SK-N-SH (cell line): ENCODE results near the gene MLXIP. TPM values are rescaled to one million over a fixed set of nuclear protein-coding genes. Genes with fewer than 3 reads are reported as not detected.

ENCODE experiments used
- CTCF ChIA-PET: fragments of 300-600, 350-600 bp; formaldehyde crosslinking; extraction: SDS; loops from one replicate; lab custom pipeline; 2021; lab: Yijun Ruan, JAX
- POLR2A ChIA-PET: fragments of 350-600 bp; sonication (Branson Sonifier 250); formaldehyde crosslinking; extraction: SDS; loops from one replicate; lab custom pipeline; 2020; ENCODE audit warnings: antibody characterized with exemption, inconsistent platforms; lab: Yijun Ruan, JAX
- DNase-seq: peaks from one replicate; pipeline ENCODE4 v3.0.0; 2012
- H2AFZ ChIP-seq: fragments of 200-600 bp; sonication (generic); 2 replicates; pipeline ENCODE4 v1.8.1; 2016; ENCODE audit warnings: antibody characterized with exemption, mild to moderate bottlenecking, low read depth
- H3F3A ChIP-seq: fragments of 200-600 bp; sonication (generic); replicated peaks from 2 replicates; pipeline ENCODE3; 2016; ENCODE audit warnings: antibody characterized with exemption, mild to moderate bottlenecking; ENCODE audit not compliant: insufficient read depth
- H3K27ac ChIP-seq, 2 experiments: fragments of 200-500 bp in 1 of 2; fragments of 200-600 bp in 1 of 2; sonication (Bioruptor generic) in 1 of 2; sonication (generic), shearing (Covaris generic) in 1 of 2; 2 replicates each; pipeline versions ENCODE4 v1.5.1 to v1.6.1; 2014 to 2016; ENCODE audit warnings: low read depth in 2 of 2, inconsistent platforms in 1 of 2, low read length in 1 of 2, mild to moderate bottlenecking in 1 of 2, mixed read lengths in 1 of 2
- H3K27me3 ChIP-seq: fragments of 200-600 bp; sonication (generic), shearing (Covaris generic); 2 replicates; pipeline ENCODE4 v1.6.1; 2016; ENCODE audit warnings: mixed run types; ENCODE audit not compliant: insufficient read depth
- H3K36me3 ChIP-seq, 2 experiments: fragments of 200-500 bp in 1 of 2; fragments of 200-600 bp in 1 of 2; sonication (Bioruptor generic) in 1 of 2; sonication (generic) in 1 of 2; replicated peaks in 1 of 2; 2 replicates each; pipeline versions ENCODE3 to v1.5.1; 2014 to 2016; ENCODE audit warnings: low read length in 1 of 2, mild to moderate bottlenecking in 1 of 2; ENCODE audit not compliant: insufficient read depth in 2 of 2, control insufficient read depth in 1 of 2
- H3K4me1 ChIP-seq, 2 experiments: fragments of 200-500 bp in 1 of 2; fragments of 200-600 bp in 1 of 2; sonication (Bioruptor generic) in 1 of 2; sonication (generic), shearing (Covaris generic) in 1 of 2; 2 replicates each; pipeline versions ENCODE4 v1.5.1 to v1.6.1; 2014 to 2016; ENCODE audit warnings: low read depth in 1 of 2, low read length in 1 of 2, mixed run types in 1 of 2; ENCODE audit not compliant: insufficient read depth in 2 of 2, control insufficient read depth in 1 of 2
- H3K4me2 ChIP-seq: fragments of 200-600 bp; sonication (generic), shearing (Covaris generic); 2 replicates; pipeline ENCODE4 v1.6.1; 2017; ENCODE audit warnings: mixed run types
- H3K4me3 ChIP-seq, 2 experiments: fragments of 200-500 bp in 1 of 2; fragments of 200-600 bp in 1 of 2; sonication (Bioruptor generic) in 1 of 2; sonication (generic), shearing (Covaris generic) in 1 of 2; 2 replicates each; pipeline versions ENCODE4 v1.5.1 to v1.8.1; 2014 to 2016; ENCODE audit warnings: low read depth in 2 of 2, inconsistent platforms in 1 of 2, low read length in 1 of 2, mild to moderate bottlenecking in 1 of 2, mixed read lengths in 1 of 2, moderate library complexity in 1 of 2
- H3K79me2 ChIP-seq: fragments of 200-600 bp; sonication (generic); 2 replicates; pipeline ENCODE4 v1.8.1; 2017; ENCODE audit warnings: mild to moderate bottlenecking; ENCODE audit not compliant: insufficient read depth
- H3K9ac ChIP-seq: fragments of 200-600 bp; sonication (generic); 2 replicates; pipeline ENCODE4 v1.6.1; 2017; ENCODE audit warnings: mixed run types
- H3K9me2 ChIP-seq: fragments of 200-600 bp; sonication (generic); 2 replicates; pipeline ENCODE4 v1.6.1; 2017; ENCODE audit warnings: mixed run types
- H3K9me3 ChIP-seq: fragments of 200-600 bp; sonication (generic); 2 replicates; pipeline ENCODE4 v1.6.1; 2017; ENCODE audit warnings: mixed run types, mild to moderate bottlenecking, moderate library complexity
- H4K20me1 ChIP-seq: fragments of 200-600 bp; sonication (generic); 2 replicates; pipeline ENCODE4 v1.6.1; 2017; ENCODE audit warnings: mild to moderate bottlenecking, mixed run types; ENCODE audit not compliant: insufficient read depth
- CHD2 ChIP-seq: fragments of 150-350 bp; IDR thresholded peaks from 2 replicates; pipeline ENCODE4 v1.6.1; 2018; ENCODE audit warnings: low read length; ENCODE audit not compliant: partially characterized antibody
- EP300 ChIP-seq, 2 experiments: IDR thresholded peaks; 2 replicates each; pipeline versions ENCODE4 v1.4.0 to v1.6.1; 2012; ENCODE audit warnings: borderline replicate concordance in 1 of 2, low read depth in 1 of 2, low read length in 1 of 2
- FOXJ3 ChIP-seq: sonication (generic); formaldehyde crosslinking; IDR thresholded peaks from 2 replicates; pipeline ENCODE4 v1.5.1; 2020; ENCODE audit warnings: mild to moderate bottlenecking, missing genetic modification reagents
- GATA2 ChIP-seq: sonication (generic); formaldehyde crosslinking; IDR thresholded peaks from 2 replicates; pipeline ENCODE4 v1.5.0; 2020; ENCODE audit warnings: mild to moderate bottlenecking, missing genetic modification reagents
- MEF2A ChIP-seq: IDR thresholded peaks from 2 replicates; pipeline ENCODE4 v1.4.0; 2012; ENCODE audit warnings: low read depth, borderline replicate concordance
- MXI1 ChIP-seq: IDR thresholded peaks from 2 replicates; pipeline ENCODE4 v1.6.1; 2012; ENCODE audit warnings: mild to moderate bottlenecking, low read depth, low read length, improper control_type of control experiment
- RCOR1 ChIP-seq: fragments of 150-350 bp; IDR thresholded peaks from 2 replicates; pipeline ENCODE4 v1.6.1; 2017; ENCODE audit warnings: antibody characterized with exemption, low read length
- TEAD4 ChIP-seq: IDR thresholded peaks from 2 replicates; pipeline ENCODE4 v1.4.0; 2012; ENCODE audit warnings: mild to moderate bottlenecking, borderline replicate concordance; ENCODE audit not compliant: insufficient read depth
- YY1 ChIP-seq: IDR thresholded peaks from 2 replicates; pipeline ENCODE4 v1.4.0; 2012; ENCODE audit warnings: low read depth, mild to moderate bottlenecking
- WGBS: methylation state at CpG from one replicate; pipeline ENCODE4 v1.1.6; 2017; ENCODE audit warnings: low lambda C conversion rate; 5-methylcytosine and 5-hydroxymethylcytosine counted together
- polyA plus RNA-seq, 3 experiments: library from polyadenylated mRNA; depleted of rRNA; stranded (reverse); fragments of >200 nt; gene quantifications; 2 replicates each; pipeline ENCODE4 v1.2.3, GENCODE V29; 2012

Gene MLXIP
- polyA plus RNA-seq, 1 of the 3 experiments (the other 2 are of a cell fraction), result 11.0 TPM

DNA sequence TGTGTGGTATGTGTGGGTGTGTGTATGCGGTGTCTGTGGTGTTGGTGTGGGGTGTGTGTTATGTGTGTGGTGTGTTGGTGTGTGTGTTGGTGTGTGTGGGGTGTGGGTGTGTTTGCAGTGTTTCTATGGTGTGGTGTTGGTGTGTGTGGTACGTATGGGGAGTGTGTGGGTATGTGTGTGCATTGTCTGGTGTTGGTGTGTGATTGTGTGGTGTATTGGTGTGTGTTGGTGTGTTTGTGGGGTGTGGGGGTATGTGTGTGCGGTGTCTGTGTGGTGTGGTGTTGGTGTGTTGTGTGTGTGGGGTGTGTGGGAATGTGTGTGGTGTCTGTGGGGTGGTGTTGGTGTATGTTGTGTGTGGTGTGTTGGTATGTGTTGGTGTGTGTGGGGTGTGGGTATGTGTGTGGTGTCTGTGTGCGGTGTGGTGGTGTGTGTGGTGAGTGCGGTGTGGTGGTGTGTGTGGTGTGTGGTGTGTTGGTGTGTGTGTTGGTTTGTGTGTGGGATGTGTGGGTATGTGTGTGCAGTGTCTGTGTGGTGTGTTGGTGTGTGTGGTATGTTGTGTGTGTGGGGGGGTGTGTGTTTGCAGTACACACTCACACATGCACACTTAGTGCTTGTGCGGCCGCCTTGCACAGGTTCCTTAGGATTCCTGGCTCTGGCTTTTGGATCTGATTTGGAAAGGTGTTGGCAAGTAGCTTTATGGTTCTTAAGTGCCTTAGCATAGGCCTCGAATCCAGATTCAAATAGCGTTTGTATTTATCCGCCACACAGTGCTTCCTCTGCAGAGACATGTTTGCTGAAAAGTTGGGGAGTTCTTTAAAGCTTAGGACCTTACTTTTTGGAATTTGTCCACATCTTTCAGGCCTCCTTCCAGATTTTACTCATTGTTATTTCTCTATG is 16.4 kb downstream of the MLXIP start:
- Histone ChIP-seq H3K4me2 (no peak overlapping the region), H3K9ac (no peak overlapping the region), H3K27me3 (no peaks in the 10 kb centered on the region), H3K9me3 (no peaks in the 10 kb centered on the region), H3K4me3 (no peak overlapping the region), H3K79me2 (peaks cover 88% of the 10 kb centered on the region), H3K9me2 (no peaks in the 10 kb centered on the region), H3K36me3 (no peaks in the 10 kb centered on the region), H3F3A (peaks cover 36% of the 10 kb centered on the region), H2AFZ (no peak overlapping the region), H4K20me1 (peaks cover 50% of the 10 kb centered on the region), H3K4me1 (peaks cover 27 to 35% of the 10 kb centered on the region in 2 experiments), H3K27ac (peak overlapping the region in 1 of 2 experiments; percentile 31; a peak in 1 of 4 replicates)
- WGBS, result 97% methylated on average over 10 of the region's 10 CpGs
- TF ChIP-seq YY1, result no peak
- no peak for TF ChIP-seq GATA2
- no peak for TF ChIP-seq RCOR1
- TF ChIP-seq CHD2, result no peak
- TF ChIP-seq MXI1, result no peak
- TF ChIP-seq FOXJ3 (CRISPR knock-in tag), result no peak
- no peak for TF ChIP-seq MEF2A
- no peak for TF ChIP-seq TEAD4
- no peak for TF ChIP-seq EP300 (IDR thresholded peaks at IDR 0.05; ENCODE audit: borderline replicate concordance in 1 of 2, low read depth in 1 of 2, low read length in 1 of 2)
- ChIA-PET CTCF (interaction anchor here (0.6 to 2.1 kb wide), 4 partner anchors 14 to 40 kb away, joined by 3 to 6 read pairs (median 4); no protein-coding TSS in a partner anchor), POLR2A (no interaction called here)
- no peak for DNase-seq

DNA sequence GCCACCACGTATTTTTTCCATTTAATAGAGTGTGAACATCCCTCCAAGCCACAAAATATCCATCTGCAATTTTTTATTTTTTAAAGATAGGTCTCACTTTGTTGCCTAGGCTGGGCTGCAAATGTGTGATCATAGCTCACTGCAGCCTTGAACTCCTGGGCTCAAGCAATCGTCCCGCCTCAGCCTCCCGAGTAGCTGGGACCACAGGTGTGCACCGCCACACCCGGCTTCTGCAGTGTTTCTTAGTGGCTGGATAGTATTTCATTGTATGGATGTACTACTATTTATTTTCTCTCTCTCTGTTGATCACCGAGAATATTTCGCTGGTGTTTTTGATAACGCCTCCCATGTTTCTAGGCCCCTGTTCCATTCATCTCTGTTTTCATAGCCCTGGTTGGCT is 17.5 kb downstream of the MLXIP start:
- Histone ChIP-seq H3K79me2 (peaks cover 95% of the 10 kb centered on the region), H4K20me1 (peaks cover 55% of the 10 kb centered on the region), H3K27me3 (no peaks in the 10 kb centered on the region), H3K9ac (no peak overlapping the region), H3K9me2 (no peaks in the 10 kb centered on the region), H2AFZ (no peak overlapping the region), H3K4me1 (peaks cover 35 to 39% of the 10 kb centered on the region in 2 experiments), H3K27ac (0 out of 4 replicates have a peak overlapping the region, but pooled peaks of 1 of the 2 experiments have one; percentile 20), H3K9me3 (no peaks in the 10 kb centered on the region), H3K4me2 (no peak overlapping the region), H3K4me3 (no peak overlapping the region), H3F3A (peaks cover 34% of the 10 kb centered on the region), H3K36me3 (no peaks in the 10 kb centered on the region)
- CTCF ChIA-PET, result interaction anchor here (1.0 to 2.5 kb wide), 4 partner anchors 15 to 42 kb away, joined by 3 to 20 read pairs (median 6); partner anchors contain the start of gene MLXIP
- 94% methylated on average over 8 of the region's 9 CpGs for WGBS
- no peak for DNase-seq
- TF ChIP-seq TEAD4 (no peak), YY1 (no peak)
- POLR2A ChIA-PET, result interaction anchor here (0.6 kb wide), 1 partner anchor 662 kb away, joined by 3 read pairs; no protein-coding TSS in a partner anchor
